ENCODE results near the gene RBM23. TPM values are rescaled to one million over a fixed set of nuclear protein-coding genes. Genes with fewer than 3 reads are reported as not detected.

Gene RBM23
- total RNA-seq, 1 experiment from 2014 or later, result 42.4 TPM

DNA sequence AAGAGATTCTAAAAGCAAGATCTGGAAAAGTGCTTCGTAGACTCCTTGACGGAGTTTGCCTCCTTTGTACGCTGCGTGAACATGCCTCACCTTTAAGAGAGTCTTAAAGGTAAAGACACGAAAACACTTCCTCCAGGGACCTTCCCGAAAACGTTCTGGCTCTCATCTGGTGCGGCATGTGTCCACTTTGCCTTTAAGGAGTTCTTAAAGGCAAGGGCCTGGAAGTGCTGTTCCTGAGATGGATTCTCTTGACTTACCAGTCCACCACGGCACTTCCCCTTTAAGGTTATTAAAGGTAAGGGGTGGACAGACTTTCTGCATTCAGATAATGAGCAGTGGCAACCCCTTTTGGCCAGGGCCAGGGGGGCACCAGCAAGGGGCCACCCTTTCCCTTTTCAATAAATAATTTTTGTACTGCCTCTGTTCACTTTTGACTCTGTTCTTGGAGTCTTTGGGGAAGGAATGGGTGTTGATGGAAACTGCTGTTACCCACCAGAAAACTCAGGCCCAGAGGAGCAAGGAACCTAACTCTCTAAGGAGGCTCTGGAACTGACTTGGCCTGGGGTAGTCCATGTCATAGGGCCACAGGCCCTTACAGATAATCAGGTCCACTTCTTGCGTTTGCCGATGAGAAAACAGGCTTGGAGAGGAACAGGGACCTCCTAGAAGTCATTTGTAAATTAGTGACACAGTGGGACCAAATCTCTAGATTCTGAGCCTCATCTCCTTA, 31.5 kb downstream of the RBM23 start:
- TF ChIP-seq NFATC4 (CRISPR knock-in tag; IDR thresholded peaks at IDR 0.05), result no peak
- TF ChIP-seq E2F4 (CRISPR knock-in tag; IDR thresholded peaks at IDR 0.05; ENCODE audit: borderline replicate concordance, low read depth), result no peak
- no peak for TF ChIP-seq USF1 (CRISPR knock-in tag; IDR thresholded peaks at IDR 0.05)
- no peak for TF ChIP-seq ESRRA (CRISPR knock-in tag; IDR thresholded peaks at IDR 0.05; ENCODE audit: borderline replicate concordance)
- H3K36me3 Mint-ChIP-seq, result no peaks in the 10 kb centered on the region
- ChIA-PET CTCF (interaction anchor here (0.6 to 3.6 kb wide), 11 partner anchors 12 to 329 kb away, joined by 3 to 24 read pairs (median 6); partner anchors contain the start of genes LRP10 and MMP14), POLR2A (interaction anchor here (0.6 to 2.0 kb wide), 5 partner anchors 9 to 65 kb away, joined by 3 to 13 read pairs (median 4); partner anchors contain the start of gene MMP14)
- H3K27ac Mint-ChIP-seq, result peak overlapping the region; percentile 97
- H3K4me1 Mint-ChIP-seq, result peaks cover 34% of the 10 kb centered on the region
- peak overlapping the region; percentile 88 for H3K4me3 Mint-ChIP-seq
- peaks cover 32% of the 10 kb centered on the region for H3K27me3 Mint-ChIP-seq (ENCODE audit: low read depth)
- peak; percentile 61 for DNase-seq (ENCODE audit: low spot score)
- peak; percentile 53 for ATAC-seq
- no peaks in the 10 kb centered on the region for H3K9me3 Mint-ChIP-seq

DNA sequence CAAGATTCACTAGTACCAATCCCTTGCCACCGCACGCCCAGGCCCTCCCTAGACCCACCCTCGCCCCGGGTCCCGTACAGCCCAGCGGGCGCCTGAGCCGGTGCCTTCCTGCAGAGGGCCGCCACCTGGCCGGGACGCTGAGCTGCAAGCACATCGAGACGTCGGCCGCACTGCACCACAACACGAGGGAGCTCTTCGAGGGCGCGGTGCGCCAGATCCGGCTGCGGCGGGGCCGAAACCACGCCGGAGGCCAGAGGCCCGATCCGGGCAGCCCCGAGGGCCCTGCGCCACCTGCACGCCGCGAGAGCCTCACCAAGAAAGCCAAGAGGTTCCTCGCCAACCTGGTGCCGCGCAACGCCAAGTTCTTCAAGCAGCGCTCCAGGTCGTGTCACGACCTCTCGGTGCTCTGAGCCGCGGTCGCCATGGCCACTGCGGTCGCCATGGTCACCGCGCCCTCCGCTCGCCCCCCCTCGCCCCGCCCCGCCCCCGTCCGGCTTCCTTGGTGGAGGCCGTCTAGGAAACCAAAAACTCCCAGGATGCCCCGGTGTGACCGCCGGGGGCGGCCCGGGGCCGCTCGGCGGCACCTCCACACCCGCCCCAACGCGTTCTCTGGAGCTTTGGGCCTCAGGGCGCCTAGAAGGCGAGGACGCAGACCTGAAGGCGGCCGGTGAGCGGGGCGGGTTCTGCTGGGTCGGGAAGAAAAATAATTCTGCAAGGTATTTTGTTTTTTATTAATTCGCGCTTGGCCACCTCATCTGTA, 32.3 kb downstream of the RBM23 start:
- H3K9me3 Mint-ChIP-seq, result no peaks in the 10 kb centered on the region
- H3K4me1 Mint-ChIP-seq, result peaks cover 41% of the 10 kb centered on the region
- peak overlapping the region; percentile 88 for H3K4me3 Mint-ChIP-seq
- no peaks in the 10 kb centered on the region for H3K36me3 Mint-ChIP-seq
- peak; percentile 46 for ATAC-seq
- CTCF ChIA-PET, result interaction anchor here (0.7 to 2.4 kb wide), 18 partner anchors 10 to 330 kb away, joined by 3 to 17 read pairs (median 4); partner anchors contain the start of genes DAD1, LRP10 and MMP14
- POLR2A ChIA-PET, result interaction anchor here (0.7 to 2.0 kb wide), 9 partner anchors 10 to 91 kb away, joined by 3 to 13 read pairs (median 4); partner anchors contain the start of gene MMP14
- H3K27ac Mint-ChIP-seq, result peak overlapping the region; percentile 97
- peaks cover 30% of the 10 kb centered on the region for H3K27me3 Mint-ChIP-seq (ENCODE audit: low read depth)
- DNase-seq (ENCODE audit: low spot score), result peak; percentile 80
- no peak for TF ChIP-seq NR3C1 (CRISPR knock-in tag; conservative IDR thresholded peaks at IDR 0.05; ENCODE audit: low read depth)
- TF ChIP-seq ZNF317 (CRISPR knock-in tag; IDR thresholded peaks at IDR 0.05; ENCODE audit: borderline replicate concordance, low read depth), result peak; percentile 60; the same call in 1 of the 2 replicates
- TF ChIP-seq ATF6 (CRISPR knock-in tag; IDR thresholded peaks at IDR 0.05), result no peak; the same call in 1 of the 2 replicates
- TF ChIP-seq ZNF416 (CRISPR knock-in tag; IDR thresholded peaks at IDR 0.05), result 0 out of 2 replicates have a peak, but pooled peaks have one; percentile 42
- no peak for TF ChIP-seq USF2 (CRISPR knock-in tag; IDR thresholded peaks at IDR 0.05)
- TF ChIP-seq, protein P1, sequence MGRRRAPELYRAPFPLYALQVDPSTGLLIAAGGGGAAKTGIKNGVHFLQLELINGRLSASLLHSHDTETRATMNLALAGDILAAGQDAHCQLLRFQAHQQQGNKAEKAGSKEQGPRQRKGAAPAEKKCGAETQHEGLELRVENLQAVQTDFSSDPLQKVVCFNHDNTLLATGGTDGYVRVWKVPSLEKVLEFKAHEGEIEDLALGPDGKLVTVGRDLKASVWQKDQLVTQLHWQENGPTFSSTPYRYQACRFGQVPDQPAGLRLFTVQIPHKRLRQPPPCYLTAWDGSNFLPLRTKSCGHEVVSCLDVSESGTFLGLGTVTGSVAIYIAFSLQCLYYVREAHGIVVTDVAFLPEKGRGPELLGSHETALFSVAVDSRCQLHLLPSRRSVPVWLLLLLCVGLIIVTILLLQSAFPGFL (CRISPR knock-in tag; IDR thresholded peaks at IDR 0.05; ENCODE audit: borderline replicate concordance), result 0 out of 2 replicates have a peak, but pooled peaks have one; percentile 60
- TF ChIP-seq ZNF263 (CRISPR knock-in tag; IDR thresholded peaks at IDR 0.05; ENCODE audit: low read depth), result peak; percentile 75; the same call in 1 of the 2 replicates
- TF ChIP-seq CBFB (CRISPR knock-in tag; IDR thresholded peaks at IDR 0.05; ENCODE audit: low read depth), result no peak
- TF ChIP-seq NFATC4 (CRISPR knock-in tag; IDR thresholded peaks at IDR 0.05), result no peak
- TF ChIP-seq PRRX2 (CRISPR knock-in tag; IDR thresholded peaks at IDR 0.05), result no peak
- TF ChIP-seq OVOL2 (CRISPR knock-in tag; IDR thresholded peaks at IDR 0.05; ENCODE audit: borderline replicate concordance), result no peak
- TF ChIP-seq RELA (CRISPR knock-in tag; IDR thresholded peaks at IDR 0.05; ENCODE audit: borderline replicate concordance), result peak; percentile 89; the same call in 1 of the 2 replicates
- TF ChIP-seq HMGA2 (CRISPR knock-in tag; IDR thresholded peaks at IDR 0.05), result no peak
- peak; percentile 93 for TF ChIP-seq NFE2L1 (CRISPR knock-in tag; IDR thresholded peaks at IDR 0.05)
- TF ChIP-seq, protein P2, sequence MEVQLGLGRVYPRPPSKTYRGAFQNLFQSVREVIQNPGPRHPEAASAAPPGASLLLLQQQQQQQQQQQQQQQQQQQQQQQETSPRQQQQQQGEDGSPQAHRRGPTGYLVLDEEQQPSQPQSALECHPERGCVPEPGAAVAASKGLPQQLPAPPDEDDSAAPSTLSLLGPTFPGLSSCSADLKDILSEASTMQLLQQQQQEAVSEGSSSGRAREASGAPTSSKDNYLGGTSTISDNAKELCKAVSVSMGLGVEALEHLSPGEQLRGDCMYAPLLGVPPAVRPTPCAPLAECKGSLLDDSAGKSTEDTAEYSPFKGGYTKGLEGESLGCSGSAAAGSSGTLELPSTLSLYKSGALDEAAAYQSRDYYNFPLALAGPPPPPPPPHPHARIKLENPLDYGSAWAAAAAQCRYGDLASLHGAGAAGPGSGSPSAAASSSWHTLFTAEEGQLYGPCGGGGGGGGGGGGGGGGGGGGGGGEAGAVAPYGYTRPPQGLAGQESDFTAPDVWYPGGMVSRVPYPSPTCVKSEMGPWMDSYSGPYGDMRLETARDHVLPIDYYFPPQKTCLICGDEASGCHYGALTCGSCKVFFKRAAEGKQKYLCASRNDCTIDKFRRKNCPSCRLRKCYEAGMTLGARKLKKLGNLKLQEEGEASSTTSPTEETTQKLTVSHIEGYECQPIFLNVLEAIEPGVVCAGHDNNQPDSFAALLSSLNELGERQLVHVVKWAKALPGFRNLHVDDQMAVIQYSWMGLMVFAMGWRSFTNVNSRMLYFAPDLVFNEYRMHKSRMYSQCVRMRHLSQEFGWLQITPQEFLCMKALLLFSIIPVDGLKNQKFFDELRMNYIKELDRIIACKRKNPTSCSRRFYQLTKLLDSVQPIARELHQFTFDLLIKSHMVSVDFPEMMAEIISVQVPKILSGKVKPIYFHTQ (CRISPR knock-in tag; IDR thresholded peaks at IDR 0.05), result no peak
- TF ChIP-seq, protein P3, sequence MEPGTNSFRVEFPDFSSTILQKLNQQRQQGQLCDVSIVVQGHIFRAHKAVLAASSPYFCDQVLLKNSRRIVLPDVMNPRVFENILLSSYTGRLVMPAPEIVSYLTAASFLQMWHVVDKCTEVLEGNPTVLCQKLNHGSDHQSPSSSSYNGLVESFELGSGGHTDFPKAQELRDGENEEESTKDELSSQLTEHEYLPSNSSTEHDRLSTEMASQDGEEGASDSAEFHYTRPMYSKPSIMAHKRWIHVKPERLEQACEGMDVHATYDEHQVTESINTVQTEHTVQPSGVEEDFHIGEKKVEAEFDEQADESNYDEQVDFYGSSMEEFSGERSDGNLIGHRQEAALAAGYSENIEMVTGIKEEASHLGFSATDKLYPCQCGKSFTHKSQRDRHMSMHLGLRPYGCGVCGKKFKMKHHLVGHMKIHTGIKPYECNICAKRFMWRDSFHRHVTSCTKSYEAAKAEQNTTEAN (CRISPR knock-in tag; IDR thresholded peaks at IDR 0.05), result peak; percentile 98
- peak; percentile 87 for TF ChIP-seq TEAD1 (CRISPR knock-in tag; IDR thresholded peaks at IDR 0.05)

Data from WTC11 (cell line).